Endothelial cell of umbilical vein (primary cell): ENCODE data around the gene TRIM2. TPM values are rescaled to one million over a fixed set of nuclear protein-coding genes. Genes with fewer than 3 reads are reported as not detected.

Experiments used
- BruUV-seq: library from RNA; stranded (reverse); fragments of 400-500 nt; replicated peaks from 2 replicates; lab custom pipeline; 2021; lab: Mats Ljungman, UMichigan
- CTCF ChIA-PET: fragments of 300-600, 350-600 bp; sonication (Branson Sonifier 250); formaldehyde crosslinking; loops from one replicate; lab custom pipeline; 2021; ENCODE audit warnings: antibody characterized with exemption, inconsistent platforms; lab: Charles Lee
- POLR2A ChIA-PET: fragments of 300-600, 350-600 bp; sonication (Branson Sonifier 250); formaldehyde crosslinking; loops from one replicate; lab custom pipeline; 2021; ENCODE audit warnings: antibody characterized with exemption, inconsistent platforms; lab: Charles Lee
- DNase-seq: peaks from one replicate; pipeline ENCODE4 v3.0.0-alpha.2; 2011; ENCODE audit warnings: low read depth, low spot score
- FAIRE-seq: peaks from 2 replicates; lab custom pipeline; 2011; peaks lifted over from hg19 to GRCh38; lab: Jason Lieb, UNC
- H2AFZ ChIP-seq: 2 replicates; pipeline ENCODE4 v1.6.0; 2012; ENCODE audit warnings: low read depth, low read length, control low read depth, inconsistent platforms
- H3K27ac ChIP-seq: 2 replicates; pipeline ENCODE4 v1.5.1; 2011; ENCODE audit warnings: low read depth, mild to moderate bottlenecking, control low read depth, low read length, moderate library complexity; ENCODE audit not compliant: insufficient read depth
- H3K27me3 ChIP-seq, 2 experiments: 2 replicates each; pipeline versions ENCODE4 v1.6.0 to v1.6.1; 2011; ENCODE audit warnings: low read length in 2 of 2, mixed read lengths in 1 of 2; ENCODE audit not compliant: control insufficient read depth in 2 of 2, insufficient read depth in 2 of 2
- H3K36me3 ChIP-seq, 2 experiments: 2 replicates in 1 of 2; 3 replicates in 1 of 2; pipeline ENCODE4 v1.5.1; 2011; ENCODE audit warnings: low read length in 2 of 2, mild to moderate bottlenecking in 1 of 2, moderate library complexity in 1 of 2; ENCODE audit not compliant: control insufficient read depth in 2 of 2, insufficient read depth in 2 of 2; ENCODE audit errors: extremely low read depth in 1 of 2
- H3K4me1 ChIP-seq: 3 replicates; pipeline ENCODE4 v1.5.1; 2011; ENCODE audit warnings: mild to moderate bottlenecking, low read length; ENCODE audit not compliant: control insufficient read depth, insufficient read depth; ENCODE audit errors: extremely low read depth
- H3K4me2 ChIP-seq: 2 replicates; pipeline ENCODE4 v1.6.1; 2011; ENCODE audit warnings: low read length, control low read depth, mixed read lengths; ENCODE audit not compliant: insufficient read depth
- H3K4me3 ChIP-seq, 3 experiments: fragments of 200-600 bp in 1 of 3; sonication (generic), shearing (Covaris generic) in 1 of 3; replicated peaks in 1 of 3; 2 replicates each; pipeline ENCODE4 v1.5.1; 2011 to 2016; ENCODE audit warnings: control low read depth in 3 of 3, low read length in 3 of 3, mild to moderate bottlenecking in 2 of 3, inconsistent platforms in 1 of 3, low read depth in 1 of 3, moderate library complexity in 1 of 3; ENCODE audit not compliant: insufficient read depth in 1 of 3
- H3K79me2 ChIP-seq: 2 replicates; pipeline ENCODE4 v1.6.0; 2012; ENCODE audit warnings: low read length, inconsistent platforms; ENCODE audit not compliant: control insufficient read depth, insufficient read depth
- H3K9ac ChIP-seq: replicated peaks from 2 replicates; pipeline ENCODE3; 2011; ENCODE audit warnings: low read length, control low read depth; ENCODE audit not compliant: insufficient read depth; ENCODE audit errors: extremely low read depth
- H3K9me1 ChIP-seq: replicated peaks from 3 replicates; pipeline ENCODE4 v1.6.0; 2011; ENCODE audit warnings: mild to moderate bottlenecking, low read length; ENCODE audit not compliant: control insufficient read depth, insufficient read depth; ENCODE audit errors: extremely low read depth
- H3K9me3 ChIP-seq: replicated peaks from 2 replicates; pipeline ENCODE4 v1.5.1; 2012; ENCODE audit warnings: low read length, inconsistent platforms; ENCODE audit not compliant: control insufficient read depth, insufficient read depth
- H4K20me1 ChIP-seq: replicated peaks from 2 replicates; pipeline ENCODE3; 2011; ENCODE audit warnings: mild to moderate bottlenecking, low read length; ENCODE audit not compliant: control insufficient read depth, insufficient read depth; ENCODE audit errors: extremely low read depth
- CTCF ChIP-seq, 2 donors: IDR thresholded peaks; 1 replicate in 1 of 2; 2 replicates in 1 of 2; pipeline ENCODE4 v1.5.1; 2011; ENCODE audit warnings: low read length in 2 of 2, mild to moderate bottlenecking in 2 of 2, moderate library complexity in 2 of 2, control low read depth in 1 of 2, inconsistent platforms in 1 of 2, low read depth in 1 of 2; ENCODE audit not compliant: insufficient read depth in 1 of 2; ENCODE audit errors: extremely low read depth in 1 of 2
- FOS ChIP-seq: IDR thresholded peaks from 2 replicates; pipeline ENCODE4 v1.6.1; 2011; ENCODE audit warnings: mild to moderate bottlenecking, low read length, moderate library complexity, borderline replicate concordance; ENCODE audit not compliant: insufficient read depth
- GATA2 ChIP-seq: IDR thresholded peaks from 2 replicates; pipeline ENCODE4 v1.7.0; 2011; ENCODE audit warnings: low read depth, mild to moderate bottlenecking, moderate library complexity, mixed read lengths, low read length; ENCODE audit not compliant: insufficient read length, insufficient read depth
- JUN ChIP-seq: IDR thresholded peaks from 2 replicates; pipeline ENCODE4 v1.6.1; 2011; ENCODE audit warnings: borderline replicate concordance, low read depth; ENCODE audit not compliant: insufficient read length, insufficient read depth
- MAX ChIP-seq: IDR thresholded peaks from 2 replicates; pipeline ENCODE4 v1.6.1; 2011; ENCODE audit not compliant: insufficient read depth, insufficient read length
- MYC ChIP-seq: IDR thresholded peaks from one replicate; pipeline ENCODE4 v1.6.1; 2011; ENCODE audit warnings: mild to moderate bottlenecking, low read depth, low read length
- POLR2A ChIP-seq: IDR thresholded peaks from 2 replicates; pipeline ENCODE4 v1.6.1; 2012; ENCODE audit warnings: low read depth, mild to moderate bottlenecking, control low read depth, low read length
- POLR2AphosphoS5 ChIP-seq: IDR thresholded peaks from 2 replicates; pipeline ENCODE4 v1.6.1; 2012; ENCODE audit warnings: low read depth, mild to moderate bottlenecking, control low read depth, low read length, moderate library complexity; ENCODE audit not compliant: insufficient read depth
- dilution Hi-C: fragments of 300-500 bp; cut with MboI; formaldehyde crosslinking; loops from one replicate; pipeline ENCODE4 v1.15.0; 2019; ENCODE audit warnings: low sequenced_read_pairs; ENCODE audit not compliant: extremely low pct_ligation_motif_present
- intact Hi-C: fragments of 100-400 bp; cut with micrococcal nuclease; formaldehyde crosslinking; loops from one replicate; pipeline ENCODE4 v1.10.0; 2022
- polyA plus RNA-seq, 4 experiments: library from polyadenylated mRNA; depleted of rRNA in 3 of 4; stranded (reverse) in 3 of 4; unstranded in 1 of 4; fragments of >200 nt; gene quantifications; 2 replicates each; pipeline versions ENCODE4 v1.2.1 to v1.2.3, GENCODE V29; 2011 to 2012; ENCODE audit warnings: missing spikeins in 1 of 4
- total RNA-seq: library from RNA; stranded (reverse); gene quantifications from 2 replicates; pipeline ENCODE4 v1.2.3, GENCODE V29; 2021

The TRIM2 gene
- total and polyA plus RNA-seq, 2 donors (not counting 3 experiments of a cell fraction or from before 2014, with no cell fraction given) = 6.8 to 19.7 TPM

GRCh38 chr4:153222707-153223426 is 18.6 kb downstream of the TRIM2 start:
- Histone ChIP-seq H3K9ac (peak overlapping the region; percentile 73), H3K79me2 (no peaks in the 10 kb centered on the region), H3K27ac (peak overlapping the region; percentile 57), H3K9me1 (no peaks in the 10 kb centered on the region), H3K4me2 (peak overlapping the region; percentile 94), H2AFZ (peak overlapping the region; percentile 87), H3K4me3 (peak overlapping the region; percentile 39 to 73 (median 56)), H4K20me1 (no peaks in the 10 kb centered on the region), H3K36me3 (no peaks in the 10 kb centered on the region), H3K27me3 (no peaks in the 10 kb centered on the region), H3K4me1 (peaks cover 14% of the 10 kb centered on the region), H3K9me3 (no peaks in the 10 kb centered on the region)
- dilution Hi-C loops = no loop called here
- no TSS peak for BruUV-seq
- CTCF ChIA-PET = interaction anchor here (0.9 to 2.5 kb wide), 8 partner anchors 11 to 123 kb away, joined by 3 to 13 read pairs (median 4); partner anchors contain the start of gene TRIM2
- POLR2A ChIA-PET = interaction anchor here (0.7 kb wide), 1 partner anchor 32 kb away, joined by 3 read pairs; no protein-coding TSS in a partner anchor
- peak; percentile 69 for DNase-seq
- FAIRE-seq = peak; percentile 48
- intact Hi-C loops = loop anchor here (1.0 to 5.0 kb wide), 6 partner anchors 19 to 122 kb away; partner anchors contain the start of genes MND1 and TRIM2
- TF ChIP-seq MYC (no peak), MAX (no peak), GATA2 (no peak), POLR2A (no peak), CTCF (IDR thresholded peaks at IDR 0.05; ENCODE audit: extremely low read depth in 1 of 2, insufficient read depth in 1 of 2, low read depth in 1 of 2, low read length in 2 of 2) (no peak), POLR2AphosphoS5 (no peak), JUN (no peak), FOS (no peak)
